ENCODE data around the gene RPRML.
"Not testable (repeated sequence)": the region's sequence is repeated elsewhere in the genome, so short reads cannot be mapped to it uniquely, and the experiment has no call there.

Gene RPRML

DNA sequence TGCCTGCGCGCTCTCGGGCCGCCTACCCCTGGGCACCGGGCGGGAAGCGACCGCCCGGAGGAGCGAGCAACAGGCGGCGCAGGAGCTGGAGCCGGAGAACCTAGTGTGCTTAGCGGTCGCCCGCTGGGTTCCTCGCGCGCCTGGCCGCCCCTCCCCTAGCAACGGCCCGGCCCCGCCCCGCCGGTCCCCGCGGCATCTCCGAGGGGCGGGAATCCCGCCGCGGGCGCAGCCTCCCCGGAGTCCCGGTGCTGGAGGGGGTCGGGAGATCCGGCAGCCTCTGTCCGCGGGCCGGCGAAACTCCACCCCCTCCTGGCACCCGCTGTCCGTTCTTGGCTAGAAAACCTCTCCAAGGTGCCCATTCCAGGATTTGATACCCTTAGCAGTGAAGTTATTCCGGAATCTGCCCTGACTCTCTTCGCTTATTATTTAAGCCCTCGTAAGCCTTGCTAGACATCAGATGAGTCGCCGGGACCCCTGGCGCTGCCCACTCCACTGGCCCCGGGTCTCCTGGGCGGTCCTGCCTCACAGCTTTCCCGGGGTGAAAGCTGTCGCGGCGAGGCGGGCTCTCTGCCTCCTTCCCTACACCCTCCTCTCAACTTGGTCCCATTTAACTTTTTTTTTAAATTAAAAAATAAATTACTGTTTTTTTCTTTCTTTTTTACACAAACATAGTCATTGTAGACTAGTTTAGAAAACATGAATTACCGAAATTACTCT lies at the start of gene RPRML:
Gene RPRML, minus strand, starts transcription at position 107 of the 717 bp plus-strand sequence. CDS start 246 bp downstream, outside the sequence.
- DNase-seq: peak; percentile 27

GRCh38 chr17:47016966-47017365 lies 37.9 kb upstream of the RPRML start:
- not testable (repeated sequence) for DNase-seq

DNA sequence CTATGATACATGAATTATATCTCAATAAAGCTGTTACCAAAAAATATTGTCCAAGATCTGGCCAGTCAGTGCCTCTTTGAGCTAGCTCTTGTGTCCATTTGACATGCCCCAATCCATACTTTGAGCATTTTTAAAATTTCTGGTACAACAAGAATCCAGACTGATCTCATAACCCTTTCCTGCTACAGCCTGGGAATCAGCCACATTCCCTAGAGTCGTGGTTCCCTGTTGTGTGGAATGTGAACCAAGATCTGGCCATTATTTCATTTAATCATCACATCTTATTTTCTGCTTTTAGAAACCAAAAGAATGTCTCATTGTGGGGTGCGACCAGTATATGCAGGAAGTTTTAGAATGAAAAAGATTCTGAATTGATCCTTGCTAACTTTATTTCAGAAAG lies 34.3 kb upstream of the RPRML start:
- DNase-seq: no peak

DNA sequence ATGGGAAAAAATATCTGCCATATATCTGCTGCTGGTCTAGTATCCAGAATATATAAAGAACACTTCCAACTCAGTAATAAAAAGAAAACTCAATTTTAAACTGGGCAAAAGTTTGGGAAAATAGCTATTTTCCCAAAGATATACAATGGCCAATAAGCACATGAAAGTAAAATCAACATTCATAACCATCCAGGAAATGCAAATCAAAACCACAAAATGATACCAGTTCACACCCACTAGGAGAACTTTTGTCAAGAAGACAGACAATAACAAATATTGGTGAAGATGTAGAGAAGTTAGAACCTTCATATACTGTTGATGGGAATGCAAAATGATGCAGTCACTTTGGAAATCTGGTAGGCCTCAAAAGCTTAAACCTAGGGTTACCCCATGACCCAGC lies 33.4 kb upstream of the RPRML start:
- no peak for DNase-seq

DNA sequence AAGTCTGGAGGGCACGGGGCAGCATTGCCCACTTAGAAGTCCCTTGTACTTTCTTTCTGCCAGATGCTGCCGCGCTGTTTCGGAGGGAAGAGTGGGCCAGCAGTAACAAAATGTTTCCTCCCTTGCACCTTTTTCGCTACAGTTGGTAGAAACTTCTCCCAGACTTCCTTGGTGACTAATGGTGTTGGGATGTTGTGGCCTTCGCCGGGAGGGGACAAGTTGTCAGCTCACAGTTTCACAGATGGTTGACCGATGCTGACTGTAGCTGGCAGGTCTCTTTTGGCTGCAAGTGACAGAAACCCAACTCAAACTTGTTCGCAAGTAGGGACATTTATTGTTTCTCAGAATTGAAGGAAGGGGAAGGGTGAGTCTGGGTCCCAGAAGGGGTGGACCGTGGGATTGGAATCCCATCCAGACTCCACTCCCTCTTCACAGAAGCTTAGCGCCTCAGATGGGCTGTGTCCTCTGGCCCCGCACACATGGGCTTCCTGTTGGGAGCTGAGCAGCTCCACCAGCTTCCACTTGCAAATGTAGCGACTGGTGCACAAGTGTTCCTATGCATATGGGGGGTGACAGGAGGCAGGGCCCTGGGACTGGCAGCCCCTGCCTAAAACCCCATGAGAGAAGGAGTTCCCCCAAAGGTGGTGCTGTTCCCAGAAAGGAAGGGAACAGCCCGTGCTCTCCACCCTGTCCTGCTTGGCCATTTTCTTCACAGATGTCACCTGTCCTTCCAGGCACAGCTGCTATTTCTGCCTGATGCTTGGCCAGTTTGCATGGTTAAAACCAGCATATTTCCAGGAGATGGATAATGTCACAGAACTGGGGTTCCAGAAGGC lies 30.9 kb upstream of the RPRML start:
- no peak for DNase-seq

- DNase-seq: no peak
Measured at GRCh38 chr17:47004906-47005305, 25.9 kb upstream of the RPRML start.

DNA sequence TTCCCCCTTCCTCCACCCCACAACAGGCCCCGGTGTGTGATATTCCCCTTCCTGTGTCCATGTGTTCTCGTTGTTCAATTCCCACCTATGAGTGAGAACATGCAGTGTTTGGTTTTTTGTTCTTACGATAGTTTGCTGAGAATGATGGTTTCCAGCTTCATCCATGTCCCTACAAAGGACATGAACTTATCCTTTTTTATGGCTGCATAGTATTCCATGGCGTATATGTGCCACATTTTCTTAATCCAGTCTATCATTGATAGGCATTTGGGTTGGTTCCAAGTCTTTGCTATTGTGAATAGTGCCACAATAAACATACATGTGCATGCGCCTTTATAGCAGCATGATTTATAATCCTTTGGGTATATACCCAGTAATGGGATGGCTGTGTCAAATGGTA lies 24.8 kb upstream of the RPRML start:
- not testable (repeated sequence) for DNase-seq

DNA sequence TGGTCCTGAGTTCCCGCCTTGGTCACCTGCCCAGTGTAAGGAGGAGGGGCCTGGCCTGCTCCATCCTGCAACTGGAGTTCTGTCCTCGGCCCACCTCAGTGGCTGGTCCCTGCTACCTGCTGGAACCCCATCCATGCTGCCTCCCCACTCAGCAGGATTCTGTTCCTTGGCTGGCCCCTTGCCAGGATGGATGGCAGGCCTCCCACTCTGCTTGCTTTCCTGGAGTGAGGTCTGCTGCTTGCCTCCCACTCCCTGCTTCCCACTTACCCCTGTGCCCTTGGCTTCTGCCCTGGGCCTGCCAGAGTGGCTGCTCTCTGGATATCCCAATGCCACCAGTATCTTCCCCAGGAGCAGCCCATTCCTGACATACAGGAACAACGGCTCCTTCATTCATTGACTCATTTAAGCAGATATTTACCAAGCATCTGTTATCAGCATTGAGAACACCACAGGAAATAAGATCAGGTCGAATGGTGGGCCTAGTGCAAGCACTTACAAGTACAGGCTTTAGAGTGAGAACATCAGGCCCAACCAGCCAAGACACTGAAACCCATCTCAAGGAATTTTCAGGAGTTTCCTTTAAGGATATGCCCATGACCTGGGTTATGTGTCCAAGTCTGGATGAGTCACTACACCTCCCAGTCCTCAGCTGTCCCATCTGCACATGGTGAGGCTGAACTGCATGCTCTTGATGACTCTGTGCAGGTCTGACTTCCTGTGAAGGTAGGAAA lies 17.0 kb upstream of the RPRML start:
- DNase-seq: no peak

DNA sequence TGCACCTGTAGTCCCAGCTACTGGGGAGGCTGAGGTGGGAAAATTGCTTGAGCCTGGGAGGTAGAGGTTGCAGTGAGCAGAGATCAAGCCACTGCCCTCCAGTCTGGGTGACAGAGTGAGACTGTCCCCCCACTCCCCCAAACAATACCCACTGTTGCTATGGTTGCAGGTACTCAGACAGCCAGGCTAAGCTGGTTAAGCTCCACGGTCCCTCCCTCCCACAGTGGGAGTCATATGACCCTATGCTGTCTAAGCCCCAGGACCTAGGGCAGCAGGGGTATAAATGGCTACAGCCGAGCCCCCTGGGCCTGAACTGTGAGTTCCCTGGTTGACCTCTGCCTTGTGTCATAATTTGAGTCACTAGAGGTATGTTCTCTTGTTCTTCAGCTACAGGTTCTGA lies 15.9 kb upstream of the RPRML start:
- no peak for DNase-seq

DNA sequence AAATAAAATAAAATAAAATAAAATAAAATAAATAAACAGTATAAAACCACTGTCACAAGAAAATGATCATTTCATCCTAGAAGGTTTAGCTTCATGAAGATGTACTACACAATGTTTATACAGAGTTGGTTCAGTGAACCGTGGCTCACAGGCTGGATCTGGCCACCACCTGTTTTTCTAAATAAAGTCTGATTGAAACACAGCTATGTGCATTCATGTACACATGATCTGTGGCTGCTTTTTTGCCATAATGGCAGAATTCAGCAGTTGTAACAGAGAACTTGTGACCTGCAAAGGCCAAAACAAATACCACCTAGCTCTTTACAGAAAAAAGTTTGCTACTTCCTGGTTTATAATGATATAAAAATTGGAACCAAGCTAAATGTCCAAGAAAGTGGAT lies 12.6 kb upstream of the RPRML start:
- no peak for DNase-seq

DNA sequence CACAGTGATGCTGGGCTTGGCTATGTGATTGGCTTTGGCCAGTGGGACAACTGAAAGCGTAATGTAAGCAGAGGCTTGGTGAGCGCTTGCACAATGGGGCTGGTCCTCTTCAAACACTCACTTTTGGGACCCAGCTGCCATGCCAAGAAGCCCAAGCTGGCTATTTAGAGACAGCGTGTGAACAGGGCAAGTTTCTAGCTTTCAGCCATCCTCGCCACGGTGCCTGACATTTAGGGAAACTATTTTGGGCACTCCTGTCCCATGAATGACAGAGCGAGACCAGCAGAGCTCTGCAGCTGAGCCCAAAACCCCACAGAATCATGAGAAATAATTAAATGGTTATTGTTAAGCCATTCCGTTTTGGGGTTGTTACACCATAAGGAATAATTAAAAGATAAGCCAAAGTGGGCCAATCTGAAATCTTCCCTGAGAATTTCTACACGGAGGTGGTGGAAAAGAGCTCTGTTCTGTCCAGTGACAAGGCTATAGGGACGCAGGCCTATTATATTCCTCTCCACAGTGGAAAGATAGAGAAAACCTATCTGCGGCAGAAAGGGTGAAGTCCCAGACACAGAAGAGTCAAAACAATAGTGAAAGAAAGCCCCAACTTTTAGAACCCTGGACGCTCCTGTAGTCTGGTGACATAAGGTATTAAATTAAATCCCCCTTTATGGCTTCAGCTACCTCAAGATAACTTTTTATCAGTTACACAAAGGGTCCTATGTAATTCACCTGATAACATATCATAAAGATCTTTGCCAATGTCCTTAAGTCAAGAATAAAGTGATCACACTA lies 10.8 kb upstream of the RPRML start:
- DNase-seq: no peak

- not testable (repeated sequence) for DNase-seq
Measured at GRCh38 chr17:46987927-46988326, 8.9 kb upstream of the RPRML start.

GRCh38 chr17:46986366-46986765 lies 7.3 kb upstream of the RPRML start:
- DNase-seq: no peak

GRCh38 chr17:46984892-46985291 lies 5.8 kb upstream of the RPRML start:
- DNase-seq: no peak

- no peak for DNase-seq
Measured at GRCh38 chr17:46984341-46984740, 5.3 kb upstream of the RPRML start.

GRCh38 chr17:46983782-46984181 lies 4.7 kb upstream of the RPRML start:
- no peak for DNase-seq

DNA sequence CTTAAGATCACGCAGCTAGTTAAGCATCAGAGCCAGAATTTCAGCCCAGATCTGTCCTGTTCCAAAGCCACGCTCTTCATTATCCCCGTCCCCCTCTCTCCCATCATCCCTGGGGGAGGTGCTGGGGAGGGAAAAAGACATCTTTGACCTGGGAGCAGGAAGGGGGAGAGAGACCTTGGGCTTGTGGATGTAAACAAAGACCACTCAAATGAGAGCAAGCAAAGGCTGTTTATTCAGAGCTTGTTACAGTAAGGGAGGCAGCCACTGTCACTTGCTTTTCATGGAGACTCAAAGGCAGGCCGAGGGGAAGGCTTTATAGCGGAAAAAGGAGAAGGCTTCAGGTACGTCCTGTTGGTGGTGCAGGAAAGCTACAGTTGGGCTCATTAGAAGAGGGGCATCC lies 3.5 kb upstream of the RPRML start:
- DNase-seq: no peak

GRCh38 chr17:46978489-46979146 lies 435 bp downstream of the RPRML start:
- no peak for DNase-seq

DNA sequence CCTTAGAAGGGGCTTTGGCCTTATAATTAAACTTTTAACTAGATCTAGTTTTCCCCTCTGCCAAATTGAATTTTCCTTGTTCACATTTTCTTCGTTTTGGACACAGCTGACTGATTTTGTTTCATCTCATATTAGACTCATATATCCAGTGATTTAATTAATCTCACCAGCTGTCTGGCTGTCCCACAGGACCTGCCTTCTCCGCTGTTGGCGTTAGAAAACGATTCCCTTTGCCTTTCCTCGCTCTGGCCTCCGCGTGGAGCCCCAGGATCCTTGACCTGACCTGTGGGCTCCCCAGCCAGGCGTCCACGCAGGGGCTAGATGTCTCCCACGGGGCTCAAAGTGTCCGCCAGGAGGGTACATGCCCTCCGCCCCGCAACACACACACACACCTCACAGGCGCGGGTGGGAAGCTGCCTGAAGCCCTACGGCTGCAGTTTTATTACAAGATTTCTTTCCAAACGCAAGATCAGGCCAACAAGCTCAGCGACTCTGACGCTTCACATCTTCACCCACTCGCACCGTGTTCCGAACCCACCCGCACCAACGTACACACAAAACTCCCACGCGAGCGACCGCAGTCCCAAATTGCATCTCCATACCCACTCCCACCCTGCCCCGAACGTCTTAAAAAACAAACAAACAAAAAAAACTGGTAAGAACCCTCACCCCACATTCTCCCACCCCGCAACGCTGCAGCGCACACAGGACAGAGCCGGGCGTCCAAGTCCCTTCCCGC lies 1.1 kb downstream of the RPRML start:
- DNase-seq: no peak

- no peak for DNase-seq
Measured at GRCh38 chr17:46977348-46977747, 1.7 kb downstream of the RPRML start.

DNA sequence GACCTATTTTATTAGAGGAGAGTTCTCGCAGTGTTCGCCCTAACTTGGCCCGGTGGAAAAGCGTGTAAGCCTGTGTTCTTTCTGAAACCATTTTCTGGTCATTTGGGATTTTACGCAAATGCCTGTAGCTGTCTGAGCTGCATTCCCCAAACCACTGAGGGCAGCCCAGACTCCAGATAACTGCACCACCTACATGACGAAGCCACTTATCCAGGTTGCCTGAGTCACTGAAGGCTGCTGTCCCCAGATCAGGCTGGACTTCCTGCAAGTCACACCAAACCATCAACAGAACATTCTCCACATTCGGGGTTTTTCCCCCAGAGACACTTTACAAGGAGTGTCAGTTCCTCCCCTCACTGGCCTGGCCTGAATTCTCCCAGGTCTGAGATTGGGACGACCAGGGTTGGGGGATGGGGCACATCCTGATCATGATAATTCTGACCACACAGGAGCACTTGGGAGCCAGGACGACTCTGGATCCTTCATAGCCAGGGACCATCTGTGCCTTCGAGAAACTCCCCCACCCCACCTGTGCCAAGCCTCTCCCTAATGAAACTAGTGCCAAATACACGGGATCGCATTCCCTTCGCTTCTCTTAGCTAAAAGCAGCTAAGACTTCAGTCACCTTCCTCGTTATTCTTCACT lies 2.3 kb downstream of the RPRML start:
- DNase-seq: no peak

Measured in CD4-positive, alpha-beta T cell treated with Interleukin-6 for 4 hours (primary cell).